HG03175 (cell line): ENCODE results near the gene ARHGAP8.
"Not testable (repeated sequence)": the region's sequence is repeated elsewhere in the genome, so short reads cannot be mapped to it uniquely, and the experiment has no call there.

Experiments used
- ATAC-seq: cut with Tn5 transposase; IDR thresholded peaks from one replicate; pipeline ENCODE4 v1.9.1; 2021; ENCODE audit warnings: mild to moderate bottlenecking, moderate library complexity; ENCODE audit not compliant: unreplicated experiment

The ARHGAP8 gene

GRCh38 chr22:44901301-44901700 lies 148.9 kb downstream of the ARHGAP8 start:
- no peak for ATAC-seq

- ATAC-seq, result not testable (repeated sequence)
Observed at GRCh38 chr22:44903164-44903563, 150.8 kb downstream of the ARHGAP8 start.

- not testable (repeated sequence) for ATAC-seq
Observed at GRCh38 chr22:44904492-44905152, 152.2 kb downstream of the ARHGAP8 start.

GRCh38 chr22:44906248-44906936 lies 154.0 kb downstream of the ARHGAP8 start:
- ATAC-seq, result no peak

GRCh38 chr22:44906999-44907644 lies 154.7 kb downstream of the ARHGAP8 start:
- no peak for ATAC-seq

GRCh38 chr22:44907765-44908737 lies 155.7 kb downstream of the ARHGAP8 start:
- ATAC-seq, result no peak

- no peak for ATAC-seq
Observed at GRCh38 chr22:44909241-44909640, 156.9 kb downstream of the ARHGAP8 start.
